BJ (cell line): ENCODE measurements around the gene FCER1G. TPM values are rescaled to one million over a fixed set of nuclear protein-coding genes. Genes with fewer than 3 reads are reported as not detected.

Source experiments
- CTCF ChIA-PET: fragments of 350-600 bp; formaldehyde crosslinking; extraction: SDS; loops from one replicate; lab custom pipeline; 2021; ENCODE audit warnings: antibody characterized with exemption, inconsistent platforms; lab: Yijun Ruan, JAX
- POLR2A ChIA-PET: fragments of 300-600 bp; sonication (Branson Sonifier 250); formaldehyde crosslinking; extraction: SDS; loops from one replicate; lab custom pipeline; 2021; ENCODE audit warnings: antibody characterized with exemption; lab: Charles Lee
- DNase-seq: peaks from one replicate; pipeline ENCODE4 v3.0.0-alpha.2; 2011; ENCODE audit warnings: low read depth
- H3K27me3 ChIP-seq: 2 replicates; pipeline ENCODE4 v1.6.0; 2011; ENCODE audit warnings: low read length; ENCODE audit not compliant: control insufficient read depth, insufficient read depth
- H3K36me3 ChIP-seq: 2 replicates; pipeline ENCODE4 v1.5.1; 2011; ENCODE audit warnings: low read length; ENCODE audit not compliant: control insufficient read depth, insufficient read depth
- H3K4me3 ChIP-seq: 2 replicates; pipeline ENCODE4 v1.5.1; 2011; ENCODE audit warnings: low read depth, mild to moderate bottlenecking, control low read depth, low read length
- polyA plus RNA-seq: library from polyadenylated mRNA; depleted of rRNA; stranded (reverse); fragments of >200 nt; gene quantifications from 2 replicates; pipeline ENCODE4 v1.2.3, GENCODE V29; 2011
- TF ChIP-seq, protein P1 (sequence below): IDR thresholded peaks from 2 replicates; pipeline ENCODE4 v1.5.1; 2011; ENCODE audit warnings: low read depth, mild to moderate bottlenecking, control low read depth, inconsistent platforms, low read length, moderate library complexity; ENCODE audit not compliant: insufficient read depth

FCER1G gene
- polyA plus RNA-seq, 1 experiment, result 0.38 TPM

DNA sequence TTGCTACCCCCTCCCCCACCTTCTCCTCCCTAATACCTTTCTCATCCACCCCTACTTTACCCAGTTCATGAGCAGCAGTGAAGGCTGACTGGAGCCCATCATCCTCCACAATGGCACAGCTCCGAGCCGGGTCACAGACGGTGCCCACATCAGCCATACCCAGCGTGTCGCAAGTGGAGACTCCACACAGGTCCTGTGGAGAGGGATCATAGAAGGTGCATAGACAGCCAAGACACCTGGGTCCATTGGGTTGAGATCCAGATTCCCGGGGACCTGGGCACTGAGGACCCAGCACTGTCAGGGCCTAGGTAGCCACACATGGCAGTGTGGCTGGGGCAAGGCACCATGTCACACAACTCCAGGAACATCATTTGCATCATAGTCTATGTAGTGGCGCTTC is 19.0 kb upstream of the FCER1G start:
- ChIA-PET POLR2A (no interaction called here), CTCF (interaction anchor here (0.9 kb wide), 1 partner anchor 15 kb away, joined by 5 read pairs; no protein-coding TSS in a partner anchor)
- no peaks in the 10 kb centered on the region for H3K27me3 ChIP-seq
- DNase-seq, result no peak
- no peak overlapping the region for H3K4me3 ChIP-seq
- peaks cover 14% of the 10 kb centered on the region for H3K36me3 ChIP-seq
- TF ChIP-seq, protein P1, sequence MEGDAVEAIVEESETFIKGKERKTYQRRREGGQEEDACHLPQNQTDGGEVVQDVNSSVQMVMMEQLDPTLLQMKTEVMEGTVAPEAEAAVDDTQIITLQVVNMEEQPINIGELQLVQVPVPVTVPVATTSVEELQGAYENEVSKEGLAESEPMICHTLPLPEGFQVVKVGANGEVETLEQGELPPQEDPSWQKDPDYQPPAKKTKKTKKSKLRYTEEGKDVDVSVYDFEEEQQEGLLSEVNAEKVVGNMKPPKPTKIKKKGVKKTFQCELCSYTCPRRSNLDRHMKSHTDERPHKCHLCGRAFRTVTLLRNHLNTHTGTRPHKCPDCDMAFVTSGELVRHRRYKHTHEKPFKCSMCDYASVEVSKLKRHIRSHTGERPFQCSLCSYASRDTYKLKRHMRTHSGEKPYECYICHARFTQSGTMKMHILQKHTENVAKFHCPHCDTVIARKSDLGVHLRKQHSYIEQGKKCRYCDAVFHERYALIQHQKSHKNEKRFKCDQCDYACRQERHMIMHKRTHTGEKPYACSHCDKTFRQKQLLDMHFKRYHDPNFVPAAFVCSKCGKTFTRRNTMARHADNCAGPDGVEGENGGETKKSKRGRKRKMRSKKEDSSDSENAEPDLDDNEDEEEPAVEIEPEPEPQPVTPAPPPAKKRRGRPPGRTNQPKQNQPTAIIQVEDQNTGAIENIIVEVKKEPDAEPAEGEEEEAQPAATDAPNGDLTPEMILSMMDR, result no peak

DNA sequence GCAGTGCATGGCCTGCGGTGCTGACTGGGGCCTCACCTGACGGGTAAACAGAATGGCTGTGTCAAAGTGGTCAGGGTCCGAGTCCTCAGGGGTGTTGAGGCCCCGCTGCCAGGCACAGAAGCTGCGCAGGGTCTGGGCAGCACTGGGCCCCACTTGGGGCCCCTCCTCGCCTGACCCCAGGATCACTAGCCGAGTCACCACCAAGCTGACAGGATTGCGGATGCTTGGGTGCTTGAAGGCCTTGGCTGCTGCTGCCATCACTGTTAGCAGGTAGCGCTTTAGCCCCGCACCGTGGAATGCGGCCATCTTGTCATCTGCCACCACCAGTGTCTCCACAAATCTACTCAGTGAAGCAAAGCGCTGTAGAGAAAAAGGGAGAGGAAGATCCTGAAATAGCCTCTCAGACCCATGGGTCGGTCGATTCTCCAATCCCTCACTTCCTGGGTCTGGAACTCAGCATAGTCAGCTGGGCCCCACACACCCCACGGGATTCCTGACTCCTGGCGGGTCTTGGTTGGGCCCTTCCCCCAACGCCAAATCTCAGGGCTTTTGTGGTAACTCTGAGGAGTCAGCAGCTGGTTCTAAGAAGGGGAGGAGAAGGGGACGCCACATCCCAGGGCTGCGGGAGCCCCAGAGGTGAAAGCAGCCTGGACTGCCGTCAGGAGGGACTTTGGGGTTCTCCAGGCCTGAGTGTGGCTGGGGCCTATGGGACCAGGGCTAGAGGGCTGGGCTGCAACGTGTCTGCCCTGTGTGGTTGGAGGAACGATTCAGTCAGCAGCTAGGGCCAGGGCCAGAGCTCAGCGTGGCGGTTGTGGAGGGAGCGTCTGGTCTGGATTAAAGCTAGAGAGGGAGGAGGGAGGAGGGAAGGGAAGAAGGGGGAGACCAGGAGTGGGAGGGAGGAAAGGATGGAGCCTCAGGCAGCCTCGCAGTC is 18.3 kb upstream of the FCER1G start:
- CTCF ChIA-PET, result interaction anchor here (0.5 to 2.9 kb wide), 10 partner anchors 10 to 40 kb away, joined by 3 to 18 read pairs (median 4); partner anchors contain the start of genes B4GALT3 and TOMM40L
- no peaks in the 10 kb centered on the region for H3K27me3 ChIP-seq
- peaks cover 8% of the 10 kb centered on the region for H3K36me3 ChIP-seq
- H3K4me3 ChIP-seq, result peak overlapping the region; percentile 40
- TF ChIP-seq, protein P1, result no peak
- DNase-seq, result peak; percentile 71
- POLR2A ChIA-PET, result interaction anchor here (0.6 kb wide), 2 partner anchors 79 to 142 kb away, joined by 3 to 6 read pairs; partner anchors contain the start of genes NIT1 and PFDN2

DNA sequence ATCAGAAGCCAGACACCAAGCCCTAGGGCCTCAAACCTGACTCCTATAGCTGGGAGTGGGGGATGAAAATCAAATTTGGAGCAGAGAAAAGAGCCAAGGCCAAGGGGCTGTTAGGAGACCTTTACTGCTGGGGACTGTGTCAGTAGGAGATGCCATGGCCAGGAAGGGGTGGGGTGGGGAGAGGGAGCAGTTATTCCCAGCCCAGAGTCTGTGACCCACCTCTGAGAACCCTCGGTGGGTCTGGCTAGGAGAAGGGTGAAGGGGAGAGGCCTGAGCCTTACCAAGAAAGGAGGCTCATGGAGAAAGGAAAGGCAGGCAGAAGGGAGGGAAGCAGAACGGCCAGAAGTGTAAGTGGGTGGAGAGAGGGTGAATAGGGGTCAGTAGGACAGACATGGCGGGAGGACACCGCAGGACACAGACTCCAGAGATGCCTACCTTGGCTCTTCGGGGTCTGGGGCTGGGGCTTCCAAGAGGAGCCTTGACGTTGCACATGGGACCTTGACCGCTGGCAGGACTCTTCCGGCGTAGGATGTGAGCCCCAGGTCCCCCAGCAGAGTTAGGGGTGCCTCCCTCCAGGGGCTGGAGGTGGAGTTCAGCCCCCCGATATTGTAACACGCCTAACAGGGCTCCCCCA is 17.4 kb upstream of the FCER1G start:
- Histone ChIP-seq H3K36me3 (peaks cover 5% of the 10 kb centered on the region), H3K4me3 (peak overlapping the region; percentile 40), H3K27me3 (no peaks in the 10 kb centered on the region)
- ChIA-PET POLR2A (no interaction called here), CTCF (interaction anchor here (0.6 to 2.9 kb wide), 10 partner anchors 9 to 32 kb away, joined by 3 to 18 read pairs (median 3); partner anchors contain the start of genes B4GALT3, PPOX and TOMM40L)
- TF ChIP-seq, protein P1, result no peak
- DNase-seq, result no peak

DNA sequence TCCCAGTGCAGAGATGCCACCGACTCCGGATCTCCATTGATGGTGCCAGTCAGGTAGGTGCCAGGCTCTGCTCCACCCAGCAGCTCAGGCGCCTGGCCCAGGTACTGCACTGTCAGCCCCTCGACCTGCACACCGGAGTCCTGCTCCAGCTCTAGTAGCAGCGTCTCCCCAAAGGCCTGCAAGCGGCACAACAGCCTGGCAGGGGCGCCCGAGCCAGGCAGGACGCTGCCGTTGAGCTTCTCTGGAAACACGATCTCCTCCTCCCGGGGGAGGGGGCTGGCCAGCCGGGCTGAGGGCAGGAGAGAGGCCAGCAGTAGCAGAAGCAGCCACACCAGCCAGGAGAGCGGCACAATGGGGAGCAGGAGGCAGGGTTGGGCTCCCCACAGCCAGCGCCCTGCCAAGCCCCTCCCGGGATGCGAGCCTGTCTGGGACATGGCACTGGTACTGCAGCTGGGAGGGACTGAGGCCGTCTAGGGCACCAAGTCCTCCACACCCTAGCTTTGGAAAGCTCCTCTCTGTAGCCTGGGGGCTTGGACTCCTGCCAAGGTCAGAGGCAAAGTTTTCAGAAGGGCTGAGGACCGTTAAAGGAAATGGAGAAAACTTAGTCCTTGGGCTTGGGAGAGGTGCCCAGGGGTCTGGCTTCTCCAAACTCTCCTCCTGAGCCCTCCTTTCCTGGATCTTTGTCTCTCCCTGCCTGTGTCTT is 16.8 kb upstream of the FCER1G start:
- CTCF ChIA-PET, result interaction anchor here (0.6 to 2.9 kb wide), 5 partner anchors 12 to 184 kb away, joined by 3 to 18 read pairs (median 6); partner anchors contain the start of genes PPOX and TOMM40L
- DNase-seq, result no peak
- Histone ChIP-seq H3K36me3 (peaks cover 4% of the 10 kb centered on the region), H3K4me3 (peak overlapping the region; percentile 40), H3K27me3 (no peaks in the 10 kb centered on the region)
- TF ChIP-seq, protein P1, result peak; percentile 26; the same call in 1 of the 2 replicates
- POLR2A ChIA-PET, result no interaction called here
